NT2/D1 (cell line): ENCODE results near the gene TACR2.

Source experiments
- YY1 ChIP-seq: IDR thresholded peaks from 2 replicates; pipeline ENCODE4 v1.6.1; 2011; ENCODE audit not compliant: insufficient read length, insufficient read depth
- ZNF274 ChIP-seq: IDR thresholded peaks from 2 replicates; pipeline ENCODE4 v1.6.1; 2011; ENCODE audit warnings: mild to moderate bottlenecking, low read depth, low read length

DNA sequence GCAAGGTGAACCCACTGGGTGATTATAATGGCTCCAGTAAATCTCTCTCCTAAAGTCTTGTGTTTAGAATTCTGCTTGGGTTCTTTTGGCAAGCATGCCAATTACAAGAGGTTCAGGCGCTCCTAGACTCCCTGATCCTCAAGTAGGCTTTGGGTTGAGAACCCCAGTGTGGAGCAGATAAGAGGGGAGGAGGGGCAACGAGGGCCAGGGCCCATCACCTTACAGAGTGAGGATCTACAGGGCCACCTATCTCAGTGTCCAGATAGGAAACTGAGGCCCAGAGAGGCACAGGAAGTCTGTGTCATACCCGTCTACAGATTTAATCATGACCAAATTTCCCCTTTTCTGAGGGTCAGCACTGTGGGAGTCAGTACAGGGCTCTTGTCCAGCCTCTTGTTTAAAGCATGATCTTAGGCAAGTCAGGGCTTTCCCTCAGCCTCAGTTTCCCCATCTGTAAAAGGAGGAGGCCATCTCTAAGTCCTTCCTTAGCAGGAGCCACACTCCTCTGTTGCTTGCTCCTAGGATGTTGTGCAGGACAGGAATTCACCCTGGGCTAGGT, 4.4 kb downstream of the TACR2 start:
- TF ChIP-seq ZNF274 (no peak), YY1 (no peak)
